Aorta (tissue), 5 donors: ENCODE data around the gene MACROD2. TPM values are rescaled to one million over a fixed set of nuclear protein-coding genes. Genes with fewer than 3 reads are reported as not detected.

Experiments
- ATAC-seq: fragments of 200-7000 bp; cut with Tn5 transposase; one replicate; pipeline ENCODE4 v1.9.1; 2022; ENCODE audit warnings: moderate library complexity; ENCODE audit not compliant: low FRiP score
- DNase-seq, 2 donors: peaks; one replicate each; pipeline ENCODE4 v3.0.0-alpha.2; 2020
- H3K27ac ChIP-seq, 2 donors: one replicate each; pipeline ENCODE4 v1.5.1; 2013; ENCODE audit warnings: low read length in 2 of 2, mild to moderate bottlenecking in 2 of 2, moderate library complexity in 2 of 2, control low read depth in 1 of 2, inconsistent platforms in 1 of 2, low read depth in 1 of 2
- H3K27me3 ChIP-seq, 2 donors: one replicate each; pipeline ENCODE4 v1.6.1; 2013; ENCODE audit warnings: control low read depth in 1 of 2, low read length in 1 of 2, mild to moderate bottlenecking in 1 of 2, moderate library complexity in 1 of 2; ENCODE audit not compliant: insufficient read depth in 2 of 2, control insufficient read depth in 1 of 2
- H3K36me3 ChIP-seq, 2 donors: one replicate each; pipeline ENCODE4 v1.6.1; 2013; ENCODE audit warnings: control low read depth in 1 of 2, low read length in 1 of 2, mild to moderate bottlenecking in 1 of 2; ENCODE audit not compliant: insufficient read depth in 2 of 2, control insufficient read depth in 1 of 2
- H3K4me1 ChIP-seq, 2 donors: one replicate each; pipeline ENCODE4 v1.6.1; 2013; ENCODE audit warnings: low read length in 2 of 2, control low read depth in 1 of 2, mild to moderate bottlenecking in 1 of 2, moderate library complexity in 1 of 2; ENCODE audit not compliant: insufficient read depth in 2 of 2, control insufficient read depth in 1 of 2
- H3K4me3 ChIP-seq, 2 donors: one replicate each; pipeline ENCODE4 v1.5.1; 2013; ENCODE audit warnings: low read length in 2 of 2, control low read depth in 1 of 2, mild to moderate bottlenecking in 1 of 2
- H3K9me3 ChIP-seq: one replicate; pipeline ENCODE4 v1.6.1; 2013; ENCODE audit warnings: mild to moderate bottlenecking, low read length; ENCODE audit not compliant: control insufficient read depth
- WGBS, 2 donors: extraction: QIAGEN DNeasy Blood & Tissue Kit; methylation state at CpG; one replicate each; pipeline ENCODE4 v1.1.7; 2013; 5-methylcytosine and 5-hydroxymethylcytosine counted together
- intact Hi-C, 2 donors: fragments of 100-400 bp; cut with DNase I; formaldehyde crosslinking; loops; one replicate each; pipeline versions ENCODE4 v1.14.2 to v1.15.0; 2022
- polyA plus RNA-seq, 2 donors: library from polyadenylated mRNA; stranded (reverse); fragments of 200-250 nt; gene quantifications; one replicate each; pipeline ENCODE4 v1.2.3, GENCODE V29; 2013
- total RNA-seq, 2 donors: library from RNA; stranded (reverse); fragmentation: NEBNext Ultra II Directional; extraction: Animal tissue kit (Norgen Biotek cat#: 25700); gene quantifications; one replicate each; pipeline ENCODE4 v1.2.1, GENCODE V29; 2021
- donor health status: healthy with polysubstance abuse.
- donor health status: Bipolar disorder and iron deficiency.
- donor health status: DM: no; HTN: no; CAD: no.
- donor health status: DM: no; HTN: no; CAD: no.
- donor health status: DM: yes; HTN: yes; CAD: no.

Gene MACROD2
- total and polyA plus RNA-seq, 4 donors = 0.90 to 11.2 (median 4.8) TPM

GRCh38 chr20:14877301-14878028 is 882.1 kb downstream of the MACROD2 start:
- intact Hi-C loops = no loop called here
- Histone ChIP-seq H3K4me1 (no peaks in the 10 kb centered on the region), H3K9me3 (no peaks in the 10 kb centered on the region), H3K27me3 (no peaks in the 10 kb centered on the region), H3K36me3 (no peaks in the 10 kb centered on the region), H3K27ac (no peak overlapping the region), H3K4me3 (no peak overlapping the region)
- WGBS, 2 donors = 84 to 85% methylated on average over 3 of the region's 3 CpGs
- no peak for ATAC-seq
- no peak for DNase-seq

GRCh38 chr20:14878676-14879019 is 883.3 kb downstream of the MACROD2 start:
- H3K4me3 ChIP-seq = no peak overlapping the region

GRCh38 chr20:14879020-14879697 is 883.8 kb downstream of the MACROD2 start:
- no peak for ATAC-seq
- DNase-seq = no peak
- Histone ChIP-seq H3K4me1 (no peaks in the 10 kb centered on the region), H3K27ac (no peak overlapping the region), H3K4me3 (no peak overlapping the region), H3K27me3 (no peaks in the 10 kb centered on the region), H3K9me3 (no peaks in the 10 kb centered on the region), H3K36me3 (no peaks in the 10 kb centered on the region)
- WGBS, 2 donors = 91 to 94% methylated on average over 2 of the region's 2 CpGs
- intact Hi-C loops = no loop called here

More at GRCh38 chr20:14878676-14879019, 883.3 kb downstream of the MACROD2 start:
- Histone ChIP-seq H3K27me3 (no peaks in the 10 kb centered on the region), H3K4me1 (no peaks in the 10 kb centered on the region), H3K27ac (no peak overlapping the region), H3K36me3 (no peaks in the 10 kb centered on the region), H3K9me3 (no peaks in the 10 kb centered on the region)
- 92 to 97% methylated on average over 1 of the region's 1 CpG for WGBS, 2 donors
- ATAC-seq = no peak
- no peak for DNase-seq
- intact Hi-C loops = no loop called here

GRCh38 chr20:14879839-14880238 is 884.5 kb downstream of the MACROD2 start:
- intact Hi-C loops = no loop called here
- Histone ChIP-seq H3K4me3 (no peak overlapping the region), H3K27me3 (no peaks in the 10 kb centered on the region), H3K4me1 (no peaks in the 10 kb centered on the region), H3K36me3 (no peaks in the 10 kb centered on the region), H3K27ac (no peak overlapping the region), H3K9me3 (no peaks in the 10 kb centered on the region)
- 85 to 87% methylated on average over 5 of the region's 5 CpGs for WGBS, 2 donors
- no peak for ATAC-seq
- no peak for DNase-seq

GRCh38 chr20:14881518-14881917 is 886.2 kb downstream of the MACROD2 start:
- H3K4me3 ChIP-seq = no peak overlapping the region
- H3K27me3 ChIP-seq = no peaks in the 10 kb centered on the region
- no peak overlapping the region for H3K27ac ChIP-seq
- H3K4me1 ChIP-seq = no peaks in the 10 kb centered on the region
- ATAC-seq (no peak), DNase-seq (no peak)
- H3K36me3 ChIP-seq = no peaks in the 10 kb centered on the region
- intact Hi-C loops = no loop called here
- 93 to 100% methylated on average over 2 of the region's 2 CpGs for WGBS, 2 donors
- H3K9me3 ChIP-seq = no peaks in the 10 kb centered on the region

GRCh38 chr20:14882157-14882556 is 886.8 kb downstream of the MACROD2 start:
- WGBS, 2 donors = 91 to 93% methylated on average over 2 of the region's 2 CpGs
- ATAC-seq = no peak

GRCh38 chr20:14882846-14883245 is 887.5 kb downstream of the MACROD2 start:
- no peaks in the 10 kb centered on the region for H3K4me1 ChIP-seq
- H3K27ac ChIP-seq = no peak overlapping the region
- intact Hi-C loops = no loop called here
- no peaks in the 10 kb centered on the region for H3K9me3 ChIP-seq
- ATAC-seq (no peak), DNase-seq (no peak)
- no peaks in the 10 kb centered on the region for H3K27me3 ChIP-seq
- no peaks in the 10 kb centered on the region for H3K36me3 ChIP-seq
- no peak overlapping the region for H3K4me3 ChIP-seq

More at GRCh38 chr20:14882157-14882556, 886.8 kb downstream of the MACROD2 start:
- no peaks in the 10 kb centered on the region for H3K4me1 ChIP-seq
- H3K36me3 ChIP-seq = no peaks in the 10 kb centered on the region
- no peak for DNase-seq
- H3K4me3 ChIP-seq = no peak overlapping the region
- no peaks in the 10 kb centered on the region for H3K27me3 ChIP-seq
- H3K9me3 ChIP-seq = no peaks in the 10 kb centered on the region
- intact Hi-C loops = no loop called here
- no peak overlapping the region for H3K27ac ChIP-seq

- no peaks in the 10 kb centered on the region for H3K27me3 ChIP-seq
- 72 to 83% methylated on average over 1 of the region's 1 CpG for WGBS, 2 donors
- H3K36me3 ChIP-seq = no peaks in the 10 kb centered on the region
- DNase-seq (no peak), ATAC-seq (no peak)
- intact Hi-C loops = no loop called here
- no peak overlapping the region for H3K27ac ChIP-seq
- no peak overlapping the region for H3K4me3 ChIP-seq
- no peaks in the 10 kb centered on the region for H3K9me3 ChIP-seq
- H3K4me1 ChIP-seq = no peaks in the 10 kb centered on the region
Measured at GRCh38 chr20:14883324-14883723, 888.0 kb downstream of the MACROD2 start.

GRCh38 chr20:14885661-14886060 is 890.3 kb downstream of the MACROD2 start:
- H3K27me3 ChIP-seq = no peaks in the 10 kb centered on the region
- H3K27ac ChIP-seq = no peak overlapping the region
- no peak for ATAC-seq
- WGBS, 2 donors = 94 to 96% methylated on average over 1 of the region's 1 CpG
- intact Hi-C loops = no loop called here
- no peaks in the 10 kb centered on the region for H3K4me1 ChIP-seq
- H3K4me3 ChIP-seq = no peak overlapping the region
- no peaks in the 10 kb centered on the region for H3K9me3 ChIP-seq
- H3K36me3 ChIP-seq = no peaks in the 10 kb centered on the region
- no peak for DNase-seq
